OCI-LY7 (cell line): ENCODE data around the gene GRID1. TPM values are rescaled to one million over a fixed set of nuclear protein-coding genes. Genes with fewer than 3 reads are reported as not detected.

Experiments used
- BruUV-seq: library from RNA; stranded (reverse); fragments of 400-500 nt; replicated peaks from 2 replicates; lab custom pipeline; 2021; lab: Mats Ljungman, UMichigan
- CTCF ChIA-PET: fragments of 300-600 bp; sonication (Branson Sonifier 250); formaldehyde crosslinking; loops from one replicate; lab custom pipeline; 2022; ENCODE audit warnings: antibody characterized with exemption; ENCODE audit not compliant: unreplicated experiment; lab: Charles Lee
- POLR2A ChIA-PET: fragments of 300-600 bp; sonication (Branson Sonifier 250); formaldehyde crosslinking; loops from one replicate; lab custom pipeline; 2022; ENCODE audit warnings: antibody characterized with exemption; lab: Charles Lee
- DNase-seq: peaks from one replicate; pipeline ENCODE4 v3.0.0-alpha.2; 2015; ENCODE audit warnings: low spot score
- H2AFZ ChIP-seq: fragments of 200-600 bp; sonication (generic), shearing (Covaris generic); 2 replicates; pipeline ENCODE4 v1.6.1; 2014; ENCODE audit warnings: mild to moderate bottlenecking, antibody characterized with exemption, low read length, moderate library complexity
- H3K27ac ChIP-seq: fragments of 200-600 bp; sonication (generic); 2 replicates; pipeline ENCODE4 v1.5.1; 2014; ENCODE audit warnings: mixed run types, low read depth, mild to moderate bottlenecking, moderate library complexity, low read length, inconsistent platforms; ENCODE audit not compliant: poor library complexity, severe bottlenecking
- H3K36me3 ChIP-seq: fragments of 200-600 bp; sonication (generic); 2 replicates; pipeline ENCODE4 v1.6.1; 2014; ENCODE audit warnings: mild to moderate bottlenecking, antibody characterized with exemption, low read length, moderate library complexity, mixed read lengths; ENCODE audit not compliant: insufficient read depth
- H3K4me1 ChIP-seq: fragments of 200-600 bp; sonication (generic); 2 replicates; pipeline ENCODE4 v1.5.1; 2014; ENCODE audit warnings: mild to moderate bottlenecking, low read length; ENCODE audit not compliant: insufficient read depth, poor library complexity, severe bottlenecking
- H3K4me2 ChIP-seq: fragments of 200-600 bp; sonication (generic); 2 replicates; pipeline ENCODE4 v1.6.1; 2014; ENCODE audit warnings: mild to moderate bottlenecking, low read length
- H3K4me3 ChIP-seq: fragments of 200-600 bp; sonication (generic); 2 replicates; pipeline ENCODE4 v1.5.1; 2014; ENCODE audit warnings: mild to moderate bottlenecking, low read depth, low read length; ENCODE audit not compliant: poor library complexity, severe bottlenecking
- H3K79me2 ChIP-seq: fragments of 200-600 bp; sonication (generic); 2 replicates; pipeline ENCODE4 v1.6.1; 2016; ENCODE audit warnings: low read depth, mild to moderate bottlenecking, low read length, moderate library complexity, mixed read lengths; ENCODE audit not compliant: insufficient read depth
- H3K9me2 ChIP-seq: fragments of 200-600 bp; sonication (generic); 2 replicates; pipeline ENCODE4 v1.6.1; 2016; ENCODE audit warnings: mild to moderate bottlenecking, low read length, mixed read lengths; ENCODE audit not compliant: insufficient read depth
- H3K9me3 ChIP-seq: fragments of 200-600 bp; sonication (generic); 2 replicates; pipeline ENCODE4 v1.6.1; 2014; ENCODE audit warnings: mild to moderate bottlenecking, mixed run types, low read length, mixed read lengths
- H4K20me1 ChIP-seq: fragments of 200-600 bp; sonication (generic); 2 replicates; pipeline ENCODE4 v1.6.1; 2014; ENCODE audit warnings: mild to moderate bottlenecking, antibody characterized with exemption, low read length, moderate library complexity, mixed read lengths; ENCODE audit not compliant: insufficient read depth
- EZH2phosphoT487 ChIP-seq: fragments of 200-600 bp; sonication (generic); IDR thresholded peaks from 2 replicates; pipeline ENCODE4 v1.6.1; 2018; ENCODE audit warnings: low read depth, borderline replicate concordance, mild to moderate bottlenecking, mixed run types, antibody characterized with exemption, low read length, moderate library complexity, mixed read lengths
- intact Hi-C: fragments of 100-400 bp; cut with micrococcal nuclease; formaldehyde crosslinking; loops from one replicate; pipeline ENCODE4 v1.10.0; 2022; ENCODE audit not compliant: unreplicated experiment
- total RNA-seq, 2 experiments: library from RNA; depleted of rRNA in 1 of 2; stranded (reverse); fragments of >200 nt in 1 of 2; shearing (Covaris generic) in 1 of 2; gene quantifications; 2 replicates each; pipeline ENCODE4 v1.2.3, GENCODE V29; 2014 to 2022
- TF ChIP-seq, protein P1 (sequence below): fragments of 200-600 bp; sonication (generic); conservative IDR thresholded peaks from 2 replicates; pipeline ENCODE4 v1.5.1; 2014; ENCODE audit warnings: mild to moderate bottlenecking, antibody characterized with exemption, low read length, moderate library complexity, mixed read lengths

The GRID1 gene
- total RNA-seq, 2 experiments from 2014 or later: 1.6 to 3.7 TPM

DNA sequence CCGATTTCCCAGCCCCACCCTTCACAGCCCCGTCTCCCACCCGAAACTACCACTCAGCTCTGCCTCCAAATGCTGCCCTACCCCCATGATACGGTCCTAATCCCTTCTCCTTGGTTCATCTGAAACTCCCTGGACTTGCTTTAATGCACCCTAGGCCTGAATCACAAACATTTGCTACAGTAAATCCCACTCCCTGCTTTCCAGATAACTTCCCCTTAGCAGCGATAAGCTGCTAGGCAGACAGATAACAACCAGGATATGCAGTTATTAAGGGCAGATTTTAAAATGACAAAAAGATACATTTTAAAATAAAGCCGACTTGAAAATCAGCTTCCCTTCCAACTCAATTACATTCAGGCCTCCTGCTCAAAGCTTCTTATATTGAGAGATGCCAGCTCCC lies 514.7 kb downstream of the GRID1 start:
- ChIA-PET CTCF (no interaction called here), POLR2A (no interaction called here)
- Histone ChIP-seq H3K36me3 (no peaks in the 10 kb centered on the region), H2AFZ (no peak overlapping the region), H4K20me1 (no peaks in the 10 kb centered on the region), H3K4me2 (no peak overlapping the region), H3K9me3 (no peaks in the 10 kb centered on the region), H3K27ac (no peak overlapping the region), H3K4me1 (no peaks in the 10 kb centered on the region), H3K79me2 (no peaks in the 10 kb centered on the region), H3K4me3 (no peak overlapping the region), H3K9me2 (no peaks in the 10 kb centered on the region)
- intact Hi-C loops: no loop called here
- TF ChIP-seq, protein P1, sequence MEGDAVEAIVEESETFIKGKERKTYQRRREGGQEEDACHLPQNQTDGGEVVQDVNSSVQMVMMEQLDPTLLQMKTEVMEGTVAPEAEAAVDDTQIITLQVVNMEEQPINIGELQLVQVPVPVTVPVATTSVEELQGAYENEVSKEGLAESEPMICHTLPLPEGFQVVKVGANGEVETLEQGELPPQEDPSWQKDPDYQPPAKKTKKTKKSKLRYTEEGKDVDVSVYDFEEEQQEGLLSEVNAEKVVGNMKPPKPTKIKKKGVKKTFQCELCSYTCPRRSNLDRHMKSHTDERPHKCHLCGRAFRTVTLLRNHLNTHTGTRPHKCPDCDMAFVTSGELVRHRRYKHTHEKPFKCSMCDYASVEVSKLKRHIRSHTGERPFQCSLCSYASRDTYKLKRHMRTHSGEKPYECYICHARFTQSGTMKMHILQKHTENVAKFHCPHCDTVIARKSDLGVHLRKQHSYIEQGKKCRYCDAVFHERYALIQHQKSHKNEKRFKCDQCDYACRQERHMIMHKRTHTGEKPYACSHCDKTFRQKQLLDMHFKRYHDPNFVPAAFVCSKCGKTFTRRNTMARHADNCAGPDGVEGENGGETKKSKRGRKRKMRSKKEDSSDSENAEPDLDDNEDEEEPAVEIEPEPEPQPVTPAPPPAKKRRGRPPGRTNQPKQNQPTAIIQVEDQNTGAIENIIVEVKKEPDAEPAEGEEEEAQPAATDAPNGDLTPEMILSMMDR: no peak
- TF ChIP-seq EZH2phosphoT487: no peak
- no peak for DNase-seq
- BruUV-seq: no TSS peak

DNA sequence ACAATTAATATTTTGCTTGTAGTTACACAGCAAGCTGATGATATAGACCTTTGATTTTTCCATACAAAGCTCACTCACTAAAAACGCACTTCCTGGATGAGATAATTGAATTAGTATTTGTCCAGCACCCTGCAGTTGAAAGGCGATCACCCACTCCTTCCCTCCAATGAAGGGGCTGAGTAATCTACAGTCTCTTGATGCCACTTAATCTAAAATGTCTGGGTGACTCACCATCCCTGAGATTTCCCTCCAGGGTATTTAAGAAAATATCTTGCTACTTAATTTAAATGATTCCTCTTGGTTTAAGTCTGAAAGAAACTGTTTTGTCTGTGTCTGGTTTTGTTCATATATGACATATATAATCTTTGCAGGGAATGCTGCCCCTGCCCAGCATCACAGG lies 515.3 kb downstream of the GRID1 start:
- H3K27ac ChIP-seq: no peak overlapping the region
- no TSS peak for BruUV-seq
- H3K9me2 ChIP-seq: no peaks in the 10 kb centered on the region
- no peaks in the 10 kb centered on the region for H3K36me3 ChIP-seq
- H2AFZ ChIP-seq: no peak overlapping the region
- no peaks in the 10 kb centered on the region for H4K20me1 ChIP-seq
- H3K9me3 ChIP-seq: no peaks in the 10 kb centered on the region
- no peaks in the 10 kb centered on the region for H3K79me2 ChIP-seq
- no peak overlapping the region for H3K4me2 ChIP-seq
- ChIA-PET CTCF (no interaction called here), POLR2A (interaction anchor here (0.6 kb wide), 1 partner anchor 191 kb away, joined by 3 read pairs; no protein-coding TSS in a partner anchor)
- H3K4me3 ChIP-seq: no peak overlapping the region
- intact Hi-C loops: no loop called here
- TF ChIP-seq, protein P1: no peak
- no peak for TF ChIP-seq EZH2phosphoT487
- DNase-seq: no peak
- no peaks in the 10 kb centered on the region for H3K4me1 ChIP-seq

DNA sequence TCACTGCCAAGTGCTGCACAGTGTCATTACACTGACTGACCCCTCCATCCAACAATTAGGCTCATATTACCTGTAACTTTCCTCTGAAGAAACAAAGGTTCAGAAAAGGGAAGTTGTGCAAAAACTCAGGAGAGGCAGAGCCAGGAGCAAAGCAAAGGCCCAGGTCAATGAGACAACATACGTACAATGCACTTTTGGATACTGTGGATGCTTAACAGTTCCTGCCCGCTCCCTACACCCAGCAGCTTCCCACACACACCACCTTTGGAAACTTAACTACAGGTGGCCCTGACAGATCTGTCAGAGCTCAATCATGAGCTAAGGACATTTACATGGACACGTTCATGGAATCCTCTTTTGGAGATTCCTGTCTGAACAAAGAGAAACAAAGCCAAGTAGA lies 515.9 kb downstream of the GRID1 start:
- no TSS peak for BruUV-seq
- intact Hi-C loops: no loop called here

More for the DNA sequence above, 515.9 kb downstream of the GRID1 start:
- Histone ChIP-seq H4K20me1 (no peaks in the 10 kb centered on the region), H3K36me3 (no peaks in the 10 kb centered on the region), H3K4me2 (no peak overlapping the region), H3K4me3 (no peak overlapping the region), H3K27ac (no peak overlapping the region), H3K9me2 (no peaks in the 10 kb centered on the region), H2AFZ (no peak overlapping the region), H3K9me3 (no peaks in the 10 kb centered on the region), H3K4me1 (no peaks in the 10 kb centered on the region), H3K79me2 (no peaks in the 10 kb centered on the region)
- TF ChIP-seq, protein P1: no peak
- no peak for TF ChIP-seq EZH2phosphoT487
- ChIA-PET POLR2A (no interaction called here), CTCF (interaction anchor here (1.0 kb wide), 1 partner anchor 15 kb away, joined by 3 read pairs; no protein-coding TSS in a partner anchor)
- DNase-seq: no peak
